GM12878 (cell line): ENCODE results near the gene GRM5.
"Not testable (repeated sequence)": the region's sequence is repeated elsewhere in the genome, so short reads cannot be mapped to it uniquely, and the experiment has no call there.

Source experiments
- CTCF ChIP-seq, 3 experiments: IDR thresholded peaks in 2 of 3; conservative IDR thresholded peaks in 1 of 3; 2 replicates each; pipeline ENCODE4 v1.5.1; 2011; ENCODE audit warnings: low read depth in 3 of 3, low read length in 3 of 3, mild to moderate bottlenecking in 3 of 3, control low read depth in 2 of 3, moderate library complexity in 2 of 3, inconsistent platforms in 1 of 3, mixed read lengths in 1 of 3; ENCODE audit not compliant: control insufficient read depth in 2 of 3, insufficient read depth in 1 of 3; ENCODE audit errors: extremely low read depth in 1 of 3
- JUNB ChIP-seq: IDR thresholded peaks from 2 replicates; pipeline ENCODE4 v1.6.1; 2016; ENCODE audit warnings: antibody characterized with exemption, mild to moderate bottlenecking
- MEF2A ChIP-seq: IDR thresholded peaks from 2 replicates; pipeline ENCODE4 v1.6.1; 2011; ENCODE audit warnings: low read depth, mild to moderate bottlenecking, low read length, moderate library complexity; ENCODE audit not compliant: insufficient read depth

- not testable (repeated sequence) for TF ChIP-seq JUNB; CTCF (IDR thresholded peaks at IDR 0.05 in 2 of 3, conservative IDR thresholded peaks at IDR 0.05 in 1 of 3; ENCODE audit: control insufficient read depth in 2 of 3, extremely low read depth in 1 of 3, insufficient read depth in 1 of 3, low read depth in 3 of 3, low read length in 3 of 3); MEF2A
Observed at GRCh38 chr11:88846266-88846665, 219.5 kb downstream of the GRM5 start.
